ENCODE data around the gene PGPEP1.
A peak's percentile ranks its signal among the peaks of the same experiment; 100 is the strongest.
"Not testable (repeated sequence)": the region's sequence is repeated elsewhere in the genome, so short reads cannot be mapped to it uniquely, and the experiment has no call there.

The PGPEP1 gene

DNA sequence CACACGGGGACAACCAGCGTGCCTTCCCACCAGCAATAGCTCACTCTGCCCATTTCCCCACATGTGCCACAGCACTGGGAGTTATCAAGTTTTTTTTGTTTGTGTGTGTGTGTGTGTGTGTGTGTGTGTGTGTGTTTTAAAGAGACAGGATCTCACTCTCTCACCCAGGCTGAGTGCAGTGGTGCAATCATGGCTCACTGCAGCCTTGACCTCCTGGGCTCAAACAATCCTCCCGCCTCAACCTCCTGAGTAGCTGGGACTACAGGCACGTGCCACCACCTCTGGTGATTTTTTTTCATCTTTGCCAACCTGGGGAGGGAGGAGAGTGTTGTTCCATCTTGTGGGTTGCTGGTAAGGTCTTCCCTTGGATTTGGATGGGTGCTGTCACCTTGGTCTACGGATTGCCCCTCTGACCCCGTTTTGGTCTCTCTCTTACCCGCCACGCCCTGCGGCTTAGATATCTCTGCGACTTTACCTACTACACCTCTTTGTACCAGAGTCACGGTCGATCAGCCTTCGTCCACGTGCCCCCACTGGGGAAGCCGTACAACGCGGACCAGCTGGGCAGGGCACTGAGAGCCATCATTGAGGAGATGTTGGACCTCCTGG is 22.6 kb downstream of the PGPEP1 start:
- H3K4me3 ChIP-seq (ENCODE audit: low read length) = no peak overlapping the region
- DNase-seq (ENCODE audit: low read depth) = no peak
- TF ChIP-seq, protein P1, sequence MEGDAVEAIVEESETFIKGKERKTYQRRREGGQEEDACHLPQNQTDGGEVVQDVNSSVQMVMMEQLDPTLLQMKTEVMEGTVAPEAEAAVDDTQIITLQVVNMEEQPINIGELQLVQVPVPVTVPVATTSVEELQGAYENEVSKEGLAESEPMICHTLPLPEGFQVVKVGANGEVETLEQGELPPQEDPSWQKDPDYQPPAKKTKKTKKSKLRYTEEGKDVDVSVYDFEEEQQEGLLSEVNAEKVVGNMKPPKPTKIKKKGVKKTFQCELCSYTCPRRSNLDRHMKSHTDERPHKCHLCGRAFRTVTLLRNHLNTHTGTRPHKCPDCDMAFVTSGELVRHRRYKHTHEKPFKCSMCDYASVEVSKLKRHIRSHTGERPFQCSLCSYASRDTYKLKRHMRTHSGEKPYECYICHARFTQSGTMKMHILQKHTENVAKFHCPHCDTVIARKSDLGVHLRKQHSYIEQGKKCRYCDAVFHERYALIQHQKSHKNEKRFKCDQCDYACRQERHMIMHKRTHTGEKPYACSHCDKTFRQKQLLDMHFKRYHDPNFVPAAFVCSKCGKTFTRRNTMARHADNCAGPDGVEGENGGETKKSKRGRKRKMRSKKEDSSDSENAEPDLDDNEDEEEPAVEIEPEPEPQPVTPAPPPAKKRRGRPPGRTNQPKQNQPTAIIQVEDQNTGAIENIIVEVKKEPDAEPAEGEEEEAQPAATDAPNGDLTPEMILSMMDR (conservative IDR thresholded peaks at IDR 0.05; ENCODE audit: low read depth, low read length) = no peak

DNA sequence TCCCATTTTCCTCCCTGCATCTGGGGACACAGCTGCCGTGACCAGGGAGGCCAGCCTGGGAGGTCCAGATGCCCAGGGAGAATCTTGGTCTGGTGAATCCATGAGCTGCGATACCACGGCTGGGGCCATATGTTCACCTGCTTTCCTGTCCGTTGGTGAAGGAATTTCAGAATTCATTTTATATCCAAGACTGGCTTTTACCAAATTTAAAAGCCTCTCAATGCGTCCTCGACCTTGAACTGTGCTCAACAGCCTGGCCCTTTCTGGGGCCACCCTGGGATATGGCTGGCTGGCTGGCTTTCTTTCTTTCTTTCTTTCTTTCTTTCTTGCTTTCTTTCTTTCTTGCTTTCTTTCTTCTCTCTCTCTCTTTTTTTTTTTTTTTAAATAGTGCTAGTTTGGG is 23.4 kb downstream of the PGPEP1 start:
- TF ChIP-seq, protein P1 (conservative IDR thresholded peaks at IDR 0.05; ENCODE audit: low read depth, low read length) = no peak
- no peak overlapping the region for H3K4me3 ChIP-seq (ENCODE audit: low read length)
- no peak for DNase-seq (ENCODE audit: low read depth)

DNA sequence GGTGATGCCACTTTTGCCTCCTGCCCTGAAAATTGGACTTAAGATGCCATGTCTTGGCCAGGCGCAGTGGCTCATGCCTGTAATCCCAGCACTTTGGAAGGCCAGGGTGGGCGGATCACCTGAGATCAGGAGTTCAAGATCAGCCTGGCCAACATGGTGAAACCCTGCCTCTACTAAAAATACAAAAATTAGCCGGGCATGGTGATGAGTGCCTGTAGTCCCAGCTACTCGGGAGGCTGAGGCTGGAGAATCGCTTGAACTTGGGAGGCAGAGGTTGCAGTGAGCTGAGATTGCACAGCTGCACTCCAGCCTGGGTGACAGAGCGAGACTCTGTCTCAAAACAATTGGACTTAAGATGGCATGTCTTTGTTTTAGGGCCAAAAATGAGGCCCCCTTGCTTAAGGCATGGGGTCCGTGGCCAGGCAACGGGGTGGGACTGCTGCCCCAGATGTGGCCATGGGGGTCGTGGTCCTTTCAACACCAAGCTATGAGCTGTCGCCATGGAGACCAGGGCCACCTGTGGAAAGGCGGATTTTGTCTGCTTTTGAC is 24.0 kb downstream of the PGPEP1 start:
- DNase-seq (ENCODE audit: low read depth) = not testable (repeated sequence)

DNA sequence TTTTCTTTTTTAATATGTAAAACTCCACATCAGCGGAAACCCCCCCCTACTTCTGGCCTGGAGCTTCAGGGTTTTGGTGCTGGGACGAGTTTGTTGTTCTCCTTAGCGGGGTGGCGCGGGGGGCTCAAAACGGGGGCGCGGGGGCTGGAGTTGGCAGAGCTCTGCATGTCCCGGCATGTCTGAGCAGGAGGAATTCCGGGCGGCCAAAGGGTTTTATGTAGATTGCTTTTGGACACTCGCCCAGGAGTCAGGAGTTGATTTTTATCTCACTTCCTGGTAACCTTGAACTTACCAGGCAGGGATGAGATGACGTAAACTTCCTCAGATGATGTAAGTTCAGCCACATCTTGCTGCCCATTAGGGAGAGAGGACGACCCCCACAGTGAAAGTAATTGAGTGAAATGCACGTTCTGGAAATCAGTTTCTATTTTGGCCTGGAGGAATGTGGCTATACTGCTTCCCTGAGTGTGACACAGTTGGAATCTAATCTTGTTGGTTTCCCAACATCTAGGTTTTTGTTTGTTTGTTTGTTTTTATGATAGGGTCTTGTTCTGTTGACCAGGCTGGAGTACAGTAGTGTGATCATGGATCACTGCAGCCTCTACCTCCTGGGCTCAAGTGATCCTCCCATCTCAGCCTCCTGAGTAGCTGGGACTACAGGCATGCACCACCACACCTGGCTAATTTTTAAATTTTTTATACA is 24.6 kb downstream of the PGPEP1 start:
- DNase-seq (ENCODE audit: low read depth) = peak; percentile 100
- no peak overlapping the region for H3K4me3 ChIP-seq (ENCODE audit: low read length)
- TF ChIP-seq, protein P1 (conservative IDR thresholded peaks at IDR 0.05; ENCODE audit: low read depth, low read length) = no peak

More for the DNA sequence above, 24.0 kb downstream of the PGPEP1 start:
- H3K4me3 ChIP-seq (ENCODE audit: low read length) = not testable (repeated sequence)

DNA sequence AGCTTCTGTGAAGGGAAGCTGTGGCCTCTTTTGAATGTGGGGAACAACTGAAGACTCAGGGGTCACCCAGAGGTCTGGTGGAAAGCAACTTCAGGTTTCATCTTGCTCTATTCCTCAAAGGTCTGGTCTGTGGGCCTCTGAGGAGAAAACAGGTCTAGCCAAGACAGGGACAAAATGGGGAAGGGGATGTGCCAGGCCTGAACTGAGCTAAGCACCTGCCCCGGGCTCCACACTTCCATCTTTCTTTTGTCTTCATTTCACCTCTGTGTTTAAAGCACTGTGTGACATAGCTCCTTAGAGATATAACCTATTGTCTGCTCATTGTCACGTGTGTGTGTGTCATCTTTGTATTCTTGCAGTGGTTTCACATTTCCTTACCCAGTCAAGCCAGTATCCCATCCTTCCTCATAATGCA is 25.6 kb downstream of the PGPEP1 start:
- DNase-seq (ENCODE audit: low read depth) = no peak
- TF ChIP-seq, protein P1 (conservative IDR thresholded peaks at IDR 0.05; ENCODE audit: low read depth, low read length) = no peak
- no peak overlapping the region for H3K4me3 ChIP-seq (ENCODE audit: low read length)

DNA sequence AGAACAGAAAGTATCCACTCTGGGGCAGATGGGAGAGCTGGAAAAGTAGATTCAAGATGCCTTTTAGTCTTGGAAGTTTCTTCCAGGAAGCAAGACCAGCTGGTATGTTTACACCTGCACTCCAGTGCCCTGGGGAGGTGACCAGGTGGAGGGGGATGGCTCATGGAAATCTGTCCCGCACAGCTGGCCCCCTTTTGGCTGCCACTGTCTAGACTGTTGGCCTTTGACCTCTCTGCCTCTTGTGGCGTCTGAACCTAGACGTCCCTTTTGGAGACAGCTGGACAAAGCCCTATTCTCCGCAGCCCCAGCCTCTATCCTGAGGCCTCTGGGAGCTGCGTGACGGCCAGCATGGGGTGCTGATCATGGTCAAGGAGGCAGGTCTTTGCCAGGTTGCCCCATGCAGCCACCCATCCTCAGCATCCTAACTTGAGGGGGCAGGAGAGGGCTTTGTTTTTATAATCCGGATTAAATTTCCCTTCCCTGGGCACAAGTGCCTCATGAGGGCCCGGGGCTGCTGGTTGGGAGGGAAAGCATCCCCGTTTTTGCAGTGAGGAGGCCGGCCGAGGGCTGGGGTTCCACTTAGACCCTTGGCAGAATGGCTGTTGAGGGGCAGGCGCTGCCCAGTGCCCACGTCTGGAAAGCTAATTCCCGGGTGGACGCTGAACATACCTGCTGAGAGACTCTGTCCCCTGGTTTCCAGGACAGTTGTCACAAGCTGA is 28.3 kb downstream of the PGPEP1 start:
- no peak for DNase-seq (ENCODE audit: low read depth)
- TF ChIP-seq, protein P1 (conservative IDR thresholded peaks at IDR 0.05; ENCODE audit: low read depth, low read length) = no peak
- H3K4me3 ChIP-seq (ENCODE audit: low read length) = no peak overlapping the region

DNA sequence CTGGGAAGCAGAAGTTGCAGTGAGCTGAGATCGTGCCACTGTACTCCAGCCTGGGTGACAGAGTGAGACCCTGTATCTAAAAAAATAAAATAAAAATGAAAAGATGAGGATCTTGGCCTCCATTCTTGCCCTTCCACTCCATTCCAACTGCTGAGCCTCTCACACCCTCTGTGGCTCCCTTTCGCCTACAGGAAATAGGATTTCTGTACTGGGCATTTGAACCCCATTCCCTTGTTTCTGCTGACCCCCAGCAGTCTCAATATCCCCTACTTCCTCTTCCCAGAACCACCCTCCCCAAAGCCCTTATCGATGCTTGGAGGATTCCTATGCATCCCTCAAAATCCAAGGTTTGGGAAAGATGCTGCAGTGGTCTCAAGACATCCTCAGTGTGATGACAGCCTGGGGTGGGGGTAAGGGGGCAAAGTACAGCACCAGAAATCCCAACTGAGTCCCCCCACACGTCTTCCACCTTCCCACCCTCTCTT is 33.1 kb downstream of the PGPEP1 start:
- TF ChIP-seq, protein P1 (conservative IDR thresholded peaks at IDR 0.05; ENCODE audit: low read depth, low read length) = no peak
- no peak overlapping the region for H3K4me3 ChIP-seq (ENCODE audit: low read length)

More for the DNA sequence above, 33.1 kb downstream of the PGPEP1 start:
- no peak for DNase-seq (ENCODE audit: low read depth)
